Ammon's horn (tissue), 1 donor: ENCODE data around the gene NRAP.
A peak's percentile ranks its signal among the peaks of the same experiment; 100 is the strongest.

Source experiments
- DNase-seq: peaks from one replicate; pipeline ENCODE4 v3.0.0-alpha.2; 2016; ENCODE audit warnings: low spot score

NRAP gene

DNA sequence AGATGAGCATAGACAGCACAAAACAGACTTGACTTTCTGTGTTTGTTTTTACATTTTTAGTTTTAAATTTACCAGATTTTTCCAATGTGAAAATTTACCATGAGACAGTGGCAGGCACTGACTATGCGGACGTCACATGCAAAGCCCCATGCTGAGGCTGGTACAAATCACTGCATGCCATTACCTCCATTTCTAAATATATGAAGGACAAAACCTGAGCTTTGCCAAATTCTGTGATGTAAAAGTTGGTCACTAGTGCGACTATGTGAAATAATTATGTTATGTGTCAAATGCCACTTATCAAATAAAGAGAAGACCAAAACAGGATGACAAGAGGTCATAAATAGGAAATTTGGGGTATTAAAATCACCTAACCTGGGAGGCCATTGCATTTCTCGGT is 22.1 kb downstream of the NRAP start:
- DNase-seq = no peak

DNA sequence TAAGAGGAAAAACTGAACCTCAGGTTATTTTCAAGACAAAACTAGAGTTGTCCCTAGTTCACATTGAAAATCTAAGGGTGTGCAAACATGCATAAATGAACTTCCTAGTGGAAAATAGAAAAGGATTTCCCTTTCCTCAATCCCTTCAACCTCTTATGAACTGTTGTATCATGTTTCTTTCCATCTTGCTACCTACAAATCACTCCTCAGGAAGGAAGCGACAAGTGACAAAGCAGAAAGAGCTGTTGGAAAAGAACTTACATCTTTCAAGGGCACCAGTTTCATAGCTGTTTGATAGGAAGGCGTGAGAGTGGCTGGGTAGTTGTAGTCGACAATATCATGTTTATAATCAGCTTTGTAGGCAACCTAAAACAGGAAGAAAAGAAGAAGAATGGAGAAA is 23.9 kb downstream of the NRAP start:
- DNase-seq = no peak

DNA sequence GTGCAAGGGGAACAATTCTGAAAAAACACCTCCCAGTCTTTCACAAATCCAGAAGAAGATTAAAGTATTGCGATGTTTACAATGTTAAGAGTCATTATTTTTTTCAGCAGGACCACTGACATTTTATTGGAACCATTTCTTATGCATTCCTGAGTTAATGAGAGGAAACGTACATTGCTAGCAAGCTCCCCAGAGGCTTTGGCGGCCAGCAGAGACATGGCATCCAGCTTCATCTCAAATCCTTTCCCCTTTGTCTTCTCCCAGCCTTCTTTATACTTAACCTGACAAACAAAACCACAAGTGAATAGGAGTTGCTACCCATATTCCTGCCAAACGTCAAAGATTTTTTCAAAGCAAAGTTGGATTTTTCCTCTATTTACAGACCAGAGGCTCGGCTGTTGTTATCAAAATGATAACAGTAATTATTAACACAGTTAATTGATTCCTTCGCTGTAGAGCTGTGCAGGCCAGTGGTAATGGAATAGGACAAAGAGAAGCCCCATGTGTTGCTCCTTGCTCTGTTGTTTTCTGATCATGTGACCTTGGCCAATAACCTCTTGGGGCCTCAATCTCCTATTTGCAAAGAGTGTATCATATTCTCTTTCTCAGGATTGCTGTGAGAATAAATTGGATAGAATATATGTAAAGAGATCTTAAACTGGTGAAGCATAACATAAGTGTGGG is 32.0 kb downstream of the NRAP start:
- no peak for DNase-seq

GRCh38 chr10:113630929-113631533 is 32.8 kb downstream of the NRAP start:
- DNase-seq = no peak

GRCh38 chr10:113628607-113629153 is 35.2 kb downstream of the NRAP start:
- DNase-seq = no peak

GRCh38 chr10:113627836-113628235 is 36.0 kb downstream of the NRAP start:
- DNase-seq = no peak

- DNase-seq = no peak
These were observed 37.0 kb downstream of the NRAP start for GRCh38 chr10:113626809-113627355.

DNA sequence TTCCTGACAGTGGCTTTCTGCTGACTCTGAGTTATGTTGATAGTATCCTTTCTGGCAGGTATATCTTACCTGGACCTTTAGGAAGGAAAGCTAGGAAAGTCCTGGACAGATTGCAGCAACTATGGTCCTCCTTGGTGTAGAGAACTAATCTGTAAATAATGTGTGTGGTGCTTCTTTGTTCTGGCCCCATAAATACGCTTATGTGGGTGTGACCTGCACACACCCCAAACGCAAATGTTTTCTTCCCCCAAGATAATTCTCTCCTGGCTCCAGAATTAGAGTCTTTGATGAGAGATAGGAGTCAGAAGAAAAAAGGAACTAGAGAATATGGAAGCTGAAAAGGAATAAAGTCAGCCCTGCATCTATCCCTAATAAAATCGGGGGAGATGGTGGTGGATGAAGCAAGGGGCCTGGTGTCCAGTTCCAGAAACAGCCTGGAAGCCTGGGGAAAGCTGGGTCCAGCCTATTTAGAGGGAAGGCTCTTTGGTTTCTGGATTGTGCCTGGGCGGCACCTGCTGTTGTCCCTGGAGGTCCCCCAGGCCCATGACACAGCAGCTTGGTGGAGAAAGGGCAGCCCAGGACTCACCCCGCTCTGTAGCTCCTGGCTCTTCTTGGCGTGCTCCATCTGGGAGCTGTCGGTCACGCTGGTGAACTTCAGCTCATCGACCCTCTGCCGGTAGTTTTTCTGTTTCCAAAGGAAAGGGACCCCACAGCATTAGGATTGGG is 38.2 kb downstream of the NRAP start:
- no peak for DNase-seq

DNA sequence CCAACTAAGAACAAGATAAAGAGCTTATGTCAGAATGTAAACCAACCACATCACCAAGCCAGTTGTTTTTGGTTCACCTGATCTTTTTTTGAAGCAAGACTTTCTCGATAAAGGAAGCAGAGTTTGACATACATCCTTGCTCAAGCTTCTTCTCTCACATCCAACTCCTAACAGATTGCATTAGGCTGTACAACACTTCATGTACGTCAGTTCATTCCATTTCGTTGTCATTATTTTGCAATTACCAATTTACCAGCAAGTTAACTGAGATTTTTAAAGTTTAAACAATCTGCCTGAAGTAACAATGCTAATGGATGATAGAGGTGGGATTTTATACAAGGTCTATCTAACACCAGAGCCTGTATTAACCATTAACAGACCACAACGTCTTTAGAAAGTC is 41.0 kb downstream of the NRAP start:
- no peak for DNase-seq

GRCh38 chr10:113621799-113622198 is 42.0 kb downstream of the NRAP start:
- no peak for DNase-seq

DNA sequence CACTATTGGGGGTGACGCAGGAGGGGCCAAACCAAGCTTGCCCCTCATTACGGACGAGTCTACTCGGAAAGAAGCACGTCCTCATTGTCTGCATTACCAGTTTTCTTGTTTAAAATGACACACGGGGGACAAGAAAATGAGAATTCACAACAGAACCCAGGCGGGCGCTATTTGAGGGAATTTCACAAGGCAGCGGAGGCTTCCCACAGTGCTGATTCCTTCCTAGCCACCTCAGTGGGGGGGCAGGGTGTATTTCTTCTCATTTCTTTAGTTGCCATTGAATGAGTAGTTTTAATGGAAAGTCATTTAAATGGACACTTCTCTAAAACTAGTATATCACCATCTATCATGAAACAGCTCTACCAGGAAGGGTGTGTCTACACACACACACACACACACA is 42.9 kb downstream of the NRAP start:
- DNase-seq = no peak

DNA sequence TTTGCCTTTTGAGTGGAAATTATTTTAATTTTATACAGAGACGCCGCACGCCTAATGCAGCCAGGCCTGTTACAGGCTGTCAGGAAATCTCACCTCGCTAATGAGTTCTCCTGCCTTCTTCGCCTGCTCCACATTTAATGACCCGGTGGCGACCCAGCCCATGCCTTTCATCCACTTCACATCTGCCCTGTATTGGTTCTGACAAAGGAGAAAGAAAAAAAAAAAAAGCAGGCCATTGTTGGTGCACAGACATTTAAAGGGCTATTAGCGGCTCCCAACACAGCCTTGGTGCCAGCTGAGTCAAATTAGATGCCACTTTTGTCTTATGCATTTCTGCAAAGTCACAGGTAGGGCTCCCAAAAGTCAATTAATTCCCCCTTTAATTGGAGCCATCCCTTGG is 43.3 kb downstream of the NRAP start:
- DNase-seq = no peak

DNA sequence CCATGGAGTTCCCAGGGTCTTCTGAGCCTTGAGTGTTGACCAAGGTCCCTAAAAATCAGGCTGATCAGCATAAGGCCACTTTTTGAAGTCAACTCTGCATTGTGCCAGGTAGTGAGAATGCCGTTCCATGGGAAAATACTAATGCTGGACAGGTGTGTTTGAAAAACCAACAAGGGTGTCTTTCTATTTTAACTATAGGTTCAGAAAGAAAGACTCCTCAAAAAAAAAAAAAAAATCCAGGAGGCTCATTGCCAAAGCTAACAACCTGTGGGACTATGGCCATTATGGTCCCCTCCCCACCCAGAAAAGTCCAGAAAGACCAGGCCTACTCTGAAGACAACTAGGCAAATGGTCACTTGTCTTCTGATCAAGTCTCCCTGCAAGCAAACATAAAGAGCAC is 44.4 kb downstream of the NRAP start:
- no peak for DNase-seq

DNA sequence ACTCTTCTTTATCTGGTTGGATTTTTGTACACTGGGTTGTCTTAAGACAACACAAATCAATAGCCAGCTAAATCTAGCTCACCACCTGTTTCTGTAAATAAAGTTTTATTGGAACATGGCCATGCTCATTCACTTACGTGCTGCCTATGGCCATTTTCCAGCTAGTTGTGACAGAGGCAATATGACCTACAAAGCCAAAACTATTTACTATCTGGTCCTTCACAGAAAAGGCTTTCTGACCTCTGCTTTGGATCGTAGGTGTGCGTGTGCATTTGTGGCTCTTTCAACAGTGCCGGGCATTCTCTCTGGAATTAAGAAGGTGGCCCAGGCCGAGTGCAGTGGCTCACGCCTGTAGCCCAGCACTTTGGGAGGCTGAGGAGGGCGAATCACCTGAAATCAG is 45.5 kb downstream of the NRAP start:
- no peak for DNase-seq

DNA sequence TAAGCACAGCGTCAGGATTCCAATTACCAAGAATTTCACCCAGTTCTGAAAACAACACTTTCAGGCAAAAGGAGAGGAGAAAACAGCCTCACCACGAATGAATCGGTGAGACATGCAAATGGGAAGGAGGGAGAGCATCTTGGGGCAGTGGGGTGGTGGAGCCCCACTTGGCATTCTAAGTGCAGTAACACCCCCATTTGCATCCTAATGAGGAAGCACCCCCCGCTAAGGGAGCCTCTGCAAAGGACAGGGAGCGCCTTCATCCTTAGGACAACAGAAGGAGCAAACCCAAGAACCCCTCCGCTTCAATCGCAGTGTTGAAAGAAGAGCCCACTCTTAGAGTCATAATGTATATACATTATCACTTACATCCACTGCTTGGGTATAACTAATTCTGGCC is 46.8 kb downstream of the NRAP start:
- no peak for DNase-seq

DNA sequence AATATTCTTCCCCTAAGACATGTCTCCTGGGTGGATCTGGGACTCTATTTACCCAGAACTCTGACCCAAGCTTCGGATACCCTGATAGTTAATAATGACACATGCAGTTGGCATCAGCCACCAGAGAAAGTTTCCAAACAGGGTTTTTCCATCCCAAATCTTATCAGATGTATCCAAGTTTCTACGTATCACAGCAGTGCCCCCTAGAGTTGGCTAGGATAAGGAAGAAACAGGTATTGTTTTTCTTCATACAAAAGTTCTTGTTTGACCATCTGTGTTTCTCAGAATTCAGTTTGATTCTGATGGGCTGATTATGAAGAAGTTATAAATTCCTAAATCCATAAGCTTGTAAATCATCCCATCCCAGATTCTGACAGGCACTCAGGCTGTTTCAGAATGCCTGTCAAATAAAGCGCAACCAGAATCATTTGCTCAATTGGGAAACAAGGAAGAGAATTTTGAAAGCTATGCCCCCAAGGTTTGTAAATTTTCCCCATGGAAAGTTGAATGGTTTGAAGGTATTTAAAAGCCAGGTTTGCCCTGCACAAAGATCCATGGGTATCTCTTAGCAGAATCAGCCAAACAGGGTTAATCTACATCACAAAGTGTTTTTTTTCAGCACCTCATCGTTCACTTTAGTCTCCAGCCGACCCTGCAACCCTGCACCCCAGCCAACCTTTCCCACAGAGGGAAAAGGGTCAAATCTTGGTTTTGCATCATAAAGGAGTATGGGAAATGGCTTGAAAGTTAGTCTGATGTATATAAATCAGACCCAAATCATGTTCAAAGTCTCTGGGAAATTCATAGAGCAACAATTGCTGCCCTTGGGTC is 47.4 kb downstream of the NRAP start:
- peak; percentile 35 for DNase-seq

DNA sequence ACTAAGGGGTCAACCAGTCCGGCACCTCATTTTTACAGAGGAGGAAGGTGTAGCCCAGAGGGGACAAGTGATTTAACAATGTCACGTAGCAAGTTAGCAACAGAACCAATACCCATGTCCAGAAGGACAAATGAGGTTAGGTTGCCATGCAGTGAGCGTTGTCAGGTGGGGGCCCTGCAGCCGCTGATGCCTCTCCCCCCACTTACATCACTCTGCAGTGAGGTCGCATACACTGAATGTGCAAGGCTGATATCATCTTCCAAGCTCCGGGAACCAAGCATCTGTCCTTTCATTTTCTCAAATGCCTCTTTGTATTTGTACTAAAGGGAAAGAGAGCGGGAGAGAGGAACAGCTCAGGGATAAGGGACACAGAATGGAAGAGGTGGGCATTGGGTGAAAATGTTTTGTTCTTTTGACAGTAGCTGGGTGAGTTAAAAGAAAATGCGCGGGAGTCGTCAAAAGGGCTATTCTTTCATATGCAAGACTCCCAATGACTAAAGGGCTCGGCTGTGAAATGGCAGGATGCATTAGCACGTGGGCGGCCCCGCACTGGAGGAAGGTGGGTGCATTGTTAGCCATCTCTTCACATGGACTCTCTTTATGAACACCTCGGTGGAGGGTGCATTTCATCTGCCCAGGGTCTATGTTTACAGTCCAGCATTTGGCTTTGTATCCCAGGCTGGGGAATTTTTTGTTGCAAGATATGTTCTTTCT is 49.7 kb downstream of the NRAP start:
- DNase-seq = peak; percentile 20

- no peak for DNase-seq
These were observed 50.4 kb downstream of the NRAP start for GRCh38 chr10:113613427-113613826.

GRCh38 chr10:113612154-113612553 is 51.7 kb downstream of the NRAP start:
- DNase-seq = peak; percentile 71

DNA sequence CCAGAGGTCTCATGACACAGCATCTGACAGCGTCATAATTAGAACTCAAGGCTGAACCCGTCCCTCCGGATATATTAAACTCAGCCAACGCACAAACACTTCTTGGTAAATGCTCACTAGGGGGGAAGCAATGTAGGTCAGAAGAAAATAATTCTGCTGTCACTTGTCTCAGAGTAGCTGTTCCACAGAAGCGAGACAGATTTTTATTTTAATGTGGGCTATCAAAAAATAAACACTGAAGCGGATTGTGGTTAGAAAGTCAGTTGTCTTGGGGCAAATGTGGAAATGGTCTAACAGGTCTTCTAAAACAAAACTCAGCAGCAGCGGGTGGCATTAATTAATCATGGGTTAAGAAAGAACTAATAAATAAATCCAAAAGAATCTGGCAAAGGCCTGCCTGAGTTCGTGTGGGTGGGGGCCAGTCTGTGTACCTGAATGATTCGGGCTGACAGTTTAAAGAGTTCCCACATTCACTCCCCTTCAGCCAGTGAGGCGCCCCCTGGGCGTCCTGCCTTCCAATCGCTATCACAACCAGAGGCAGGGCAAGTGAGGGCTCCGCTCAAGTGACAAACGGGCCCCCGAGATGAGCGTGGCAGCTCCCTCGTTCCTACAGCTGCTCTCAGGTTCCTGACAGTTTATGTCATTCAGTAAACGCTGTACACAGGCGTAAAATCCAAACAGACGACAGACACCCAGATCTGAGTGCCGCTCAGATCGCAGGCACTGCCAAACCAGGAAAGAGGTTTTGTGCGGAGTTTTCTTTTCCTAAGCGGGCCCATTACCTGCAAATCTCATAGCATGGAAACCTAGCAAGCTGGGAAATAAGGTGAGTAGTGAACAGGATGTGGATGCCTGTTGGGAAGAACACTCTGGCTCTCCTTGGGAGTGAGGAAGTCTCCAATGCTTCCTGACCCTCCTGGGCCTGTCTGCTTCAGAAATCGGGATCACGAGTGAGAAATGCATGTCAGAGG is 52.9 kb downstream of the NRAP start:
- DNase-seq = no peak
